Measurements from ENCODE around the gene ABCC4. TPM values are rescaled to one million over a fixed set of nuclear protein-coding genes. Genes with fewer than 3 reads are reported as not detected.
"Not testable (repeated sequence)": the region's sequence is repeated elsewhere in the genome, so short reads cannot be mapped to it uniquely, and the experiment has no call there.

Gene ABCC4
- total RNA-seq, 1 experiment from 2014 or later: 17.7 TPM

- Histone ChIP-seq H3K9me3 (ENCODE audit: low read length) (no peaks in the 10 kb centered on the region), H3K36me3 (ENCODE audit: low read depth, low read length) (no peaks in the 10 kb centered on the region), H3F3A (ENCODE audit: low read length, unreplicated experiment) (no peaks in the 10 kb centered on the region), H3K4me3 (ENCODE audit: low read length) (no peak overlapping the region), H4K20me1 (ENCODE audit: low read length) (0 out of 2 replicates have a peak, but pooled peaks cover 4% of the 10 kb centered on the region), H3K27ac (ENCODE audit: low read length) (no peak overlapping the region), H3K4me1 (ENCODE audit: insufficient read depth, low read length) (peaks cover 21% of the 10 kb centered on the region), H3K9ac (ENCODE audit: low read length) (no peak overlapping the region), H3K4me2 (ENCODE audit: low read length) (no peak overlapping the region), H3K27me3 (ENCODE audit: low read length) (no peaks in the 10 kb centered on the region), H3K9me2 (replicated peaks; ENCODE audit: low read length) (no peaks in the 10 kb centered on the region), H2AFZ (ENCODE audit: low read length) (no peak overlapping the region), H3K79me2 (ENCODE audit: low read length) (peaks cover 59% of the 10 kb centered on the region)
- POLR2A ChIA-PET (ENCODE audit: unreplicated experiment): interaction anchor here (0.6 kb wide), 1 partner anchor 21 kb away, joined by 5 read pairs; no protein-coding TSS in a partner anchor
- no TSS peak for BruUV-seq (replicated peaks)
- CTCF ChIA-PET: interaction anchor here (0.5 to 1.4 kb wide), 7 partner anchors 16 to 108 kb away, joined by 4 to 11 read pairs (median 5); no protein-coding TSS in a partner anchor
- intact Hi-C loops (cut with micrococcal nuclease): loop anchor here (1.0 to 5.0 kb wide), 5 partner anchors 79 to 186 kb away; no protein-coding TSS in a partner anchor
- ATAC-seq: 0 out of 2 replicates have a peak, but pooled peaks have one; percentile 7
- DNase-seq: peak; percentile 54
- TF ChIP-seq CTCF (conservative IDR thresholded peaks at IDR 0.05; ENCODE audit: low read depth, low read length) (peak; percentile 81), EZH2phosphoT487 (IDR thresholded peaks at IDR 0.05; ENCODE audit: borderline replicate concordance, low read length) (no peak)
Measured at GRCh38 chr13:95296326-95296925, 4.8 kb downstream of the ABCC4 start.

GRCh38 chr13:95295026-95295425 is 6.2 kb downstream of the ABCC4 start:
- H3K9me3 ChIP-seq (ENCODE audit: low read length): no peaks in the 10 kb centered on the region
- no peaks in the 10 kb centered on the region for H3K36me3 ChIP-seq (ENCODE audit: low read depth, low read length)
- H3K27me3 ChIP-seq (ENCODE audit: low read length): no peaks in the 10 kb centered on the region
- TF ChIP-seq EZH2phosphoT487 (IDR thresholded peaks at IDR 0.05; ENCODE audit: borderline replicate concordance, low read length) (no peak), CTCF (conservative IDR thresholded peaks at IDR 0.05; ENCODE audit: low read depth, low read length) (no peak), EZH2 (IDR thresholded peaks at IDR 0.05; ENCODE audit: low read length, unreplicated experiment) (no peak)
- H4K20me1 ChIP-seq (ENCODE audit: low read length): 0 out of 2 replicates have a peak, but pooled peaks cover 4% of the 10 kb centered on the region
- H3K4me3 ChIP-seq (ENCODE audit: low read length): no peak overlapping the region
- H3K4me1 ChIP-seq (ENCODE audit: insufficient read depth, low read length): peaks cover 21% of the 10 kb centered on the region
- no peak overlapping the region for H3K9ac ChIP-seq (ENCODE audit: low read length)
- POLR2A ChIA-PET (ENCODE audit: unreplicated experiment): no interaction called here
- no peak overlapping the region for H3K27ac ChIP-seq (ENCODE audit: low read length)
- H3K79me2 ChIP-seq (ENCODE audit: low read length): peaks cover 57% of the 10 kb centered on the region
- intact Hi-C loops (cut with micrococcal nuclease): loop anchor here (5.0 kb wide), 3 partner anchors 78 to 187 kb away; no protein-coding TSS in a partner anchor
- no peak overlapping the region for H2AFZ ChIP-seq (ENCODE audit: low read length)
- DNase-seq (no peak), ATAC-seq (no peak)
- no peaks in the 10 kb centered on the region for H3F3A ChIP-seq (ENCODE audit: low read length, unreplicated experiment)
- CTCF ChIA-PET: no interaction called here
- BruUV-seq (replicated peaks): no TSS peak
- H3K9me2 ChIP-seq (replicated peaks; ENCODE audit: low read length): no peaks in the 10 kb centered on the region
- H3K4me2 ChIP-seq (ENCODE audit: low read length): no peak overlapping the region

DNA sequence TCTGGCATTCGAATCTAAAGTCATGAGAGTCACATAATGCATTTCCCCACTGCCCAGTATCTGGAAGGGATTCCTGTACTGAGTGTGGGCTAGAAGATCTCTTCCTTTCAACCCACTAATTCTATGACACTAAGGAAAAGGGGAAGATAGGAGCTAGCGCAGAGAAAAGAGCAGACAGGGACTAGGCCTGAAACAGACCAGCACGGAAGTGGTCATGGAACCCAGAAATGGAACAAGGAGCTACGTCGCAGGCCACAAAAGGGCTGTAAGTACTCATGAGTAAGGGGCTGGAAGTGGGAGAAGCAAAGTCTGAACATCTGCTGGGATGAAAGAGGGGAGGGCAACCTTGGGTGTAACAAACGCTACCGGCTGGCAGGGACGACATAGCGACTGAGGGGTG is 8.6 kb downstream of the ABCC4 start:
- no peak overlapping the region for H2AFZ ChIP-seq (ENCODE audit: low read length)
- BruUV-seq (replicated peaks): no TSS peak
- no peaks in the 10 kb centered on the region for H3K9me3 ChIP-seq (ENCODE audit: low read length)
- H3K79me2 ChIP-seq (ENCODE audit: low read length): peaks cover 46% of the 10 kb centered on the region
- H3K4me2 ChIP-seq (ENCODE audit: low read length): no peak overlapping the region
- H3K4me3 ChIP-seq (ENCODE audit: low read length): no peak overlapping the region
- ChIA-PET CTCF (no interaction called here), POLR2A (ENCODE audit: unreplicated experiment) (no interaction called here)
- no peak overlapping the region for H3K9ac ChIP-seq (ENCODE audit: low read length)
- no peak for TF ChIP-seq EZH2 (IDR thresholded peaks at IDR 0.05; ENCODE audit: low read length, unreplicated experiment)
- no peak for TF ChIP-seq EZH2phosphoT487 (IDR thresholded peaks at IDR 0.05; ENCODE audit: borderline replicate concordance, low read length)
- no peak for TF ChIP-seq CTCF (conservative IDR thresholded peaks at IDR 0.05; ENCODE audit: low read depth, low read length)
- no peaks in the 10 kb centered on the region for H4K20me1 ChIP-seq (ENCODE audit: low read length)
- no peaks in the 10 kb centered on the region for H3K9me2 ChIP-seq (replicated peaks; ENCODE audit: low read length)
- no peaks in the 10 kb centered on the region for H3K36me3 ChIP-seq (ENCODE audit: low read depth, low read length)
- no peak for DNase-seq
- H3K27me3 ChIP-seq (ENCODE audit: low read length): no peaks in the 10 kb centered on the region
- no peaks in the 10 kb centered on the region for H3F3A ChIP-seq (ENCODE audit: low read length, unreplicated experiment)
- no peak overlapping the region for H3K27ac ChIP-seq (ENCODE audit: low read length)
- peaks cover 5% of the 10 kb centered on the region for H3K4me1 ChIP-seq (ENCODE audit: insufficient read depth, low read length)
- intact Hi-C loops (cut with micrococcal nuclease): no loop called here
- ATAC-seq: no peak

GRCh38 chr13:95289901-95290300 is 11.3 kb downstream of the ABCC4 start:
- H3K9ac ChIP-seq (ENCODE audit: low read length); H3K27ac ChIP-seq (ENCODE audit: low read length); POLR2A ChIA-PET (ENCODE audit: unreplicated experiment); H3K9me2 ChIP-seq (replicated peaks; ENCODE audit: low read length); H3K27me3 ChIP-seq (ENCODE audit: low read length); ATAC-seq; H3K4me2 ChIP-seq (ENCODE audit: low read length); H2AFZ ChIP-seq (ENCODE audit: low read length); DNase-seq; BruUV-seq (replicated peaks); H3F3A ChIP-seq (ENCODE audit: low read length, unreplicated experiment); CTCF ChIA-PET; H3K4me3 ChIP-seq (ENCODE audit: low read length); H3K9me3 ChIP-seq (ENCODE audit: low read length); H4K20me1 ChIP-seq (ENCODE audit: low read length); H3K4me1 ChIP-seq (ENCODE audit: insufficient read depth, low read length); intact Hi-C loops (cut with micrococcal nuclease); H3K36me3 ChIP-seq (ENCODE audit: low read depth, low read length): not testable (repeated sequence)
- H3K79me2 ChIP-seq (ENCODE audit: low read length): peaks cover 21% of the 10 kb centered on the region; the same call in 1 of the 2 replicates

Data from PC-3 (cell line).